Islet precursor cell (in vitro differentiated cells): ENCODE results near the gene SPOCK2.
A peak's percentile ranks its signal among the peaks of the same experiment; 100 is the strongest.
"Not testable (repeated sequence)": the region's sequence is repeated elsewhere in the genome, so short reads cannot be mapped to it uniquely, and the experiment has no call there.

Source experiments
- DNase-seq: peaks from one replicate; pipeline ENCODE4 v3.0.0-alpha.2; 2018

The SPOCK2 gene, protein sequence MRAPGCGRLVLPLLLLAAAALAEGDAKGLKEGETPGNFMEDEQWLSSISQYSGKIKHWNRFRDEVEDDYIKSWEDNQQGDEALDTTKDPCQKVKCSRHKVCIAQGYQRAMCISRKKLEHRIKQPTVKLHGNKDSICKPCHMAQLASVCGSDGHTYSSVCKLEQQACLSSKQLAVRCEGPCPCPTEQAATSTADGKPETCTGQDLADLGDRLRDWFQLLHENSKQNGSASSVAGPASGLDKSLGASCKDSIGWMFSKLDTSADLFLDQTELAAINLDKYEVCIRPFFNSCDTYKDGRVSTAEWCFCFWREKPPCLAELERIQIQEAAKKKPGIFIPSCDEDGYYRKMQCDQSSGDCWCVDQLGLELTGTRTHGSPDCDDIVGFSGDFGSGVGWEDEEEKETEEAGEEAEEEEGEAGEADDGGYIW

DNA sequence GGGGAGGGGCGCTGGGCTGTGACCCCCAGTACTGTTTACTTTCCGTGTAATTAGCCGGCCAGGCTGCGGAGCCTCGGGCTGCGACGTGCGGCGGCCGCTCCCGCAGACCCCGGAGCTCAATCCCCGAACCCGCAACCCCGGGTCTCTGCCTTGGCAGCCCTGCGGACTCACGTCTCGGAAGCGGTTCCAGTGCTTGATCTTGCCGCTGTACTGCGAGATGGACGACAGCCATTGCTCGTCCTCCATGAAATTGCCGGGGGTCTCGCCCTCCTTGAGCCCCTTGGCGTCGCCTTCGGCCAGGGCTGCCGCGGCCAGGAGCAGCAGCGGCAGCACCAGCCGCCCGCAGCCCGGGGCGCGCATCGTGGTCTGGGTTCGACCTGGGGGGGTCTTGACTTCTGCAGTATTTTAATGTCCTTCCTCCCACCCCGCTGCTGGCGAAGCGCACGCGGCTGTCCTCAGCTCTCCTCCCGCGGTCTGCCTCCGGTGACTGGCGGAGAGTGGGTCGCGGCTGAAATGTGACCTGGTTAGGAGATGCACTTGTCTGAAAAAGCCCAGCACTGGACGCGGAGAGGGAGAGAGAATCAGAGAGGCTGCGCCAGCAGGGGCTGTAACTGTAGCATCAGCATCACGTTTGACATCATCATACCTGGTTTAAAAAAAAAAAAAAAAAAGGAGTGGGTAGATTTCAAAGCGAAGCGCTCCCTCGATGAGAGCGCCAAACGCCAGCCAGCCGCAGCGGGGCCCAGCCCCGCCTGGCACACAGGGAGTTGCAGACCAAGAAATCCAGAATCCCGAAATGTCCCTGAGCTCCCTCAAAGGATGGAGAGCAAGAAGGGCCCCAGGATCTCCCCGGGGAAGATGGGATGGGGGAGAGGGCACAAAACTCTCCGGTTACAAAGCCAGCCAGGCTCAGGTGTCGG lies at the start of gene SPOCK2:
SPOCK2 (minus strand) TSS at position 583 of the 920 bp plus-strand sequence; CDS start at position 360, 223 bp downstream.
- DNase-seq: peak; percentile 67

DNA sequence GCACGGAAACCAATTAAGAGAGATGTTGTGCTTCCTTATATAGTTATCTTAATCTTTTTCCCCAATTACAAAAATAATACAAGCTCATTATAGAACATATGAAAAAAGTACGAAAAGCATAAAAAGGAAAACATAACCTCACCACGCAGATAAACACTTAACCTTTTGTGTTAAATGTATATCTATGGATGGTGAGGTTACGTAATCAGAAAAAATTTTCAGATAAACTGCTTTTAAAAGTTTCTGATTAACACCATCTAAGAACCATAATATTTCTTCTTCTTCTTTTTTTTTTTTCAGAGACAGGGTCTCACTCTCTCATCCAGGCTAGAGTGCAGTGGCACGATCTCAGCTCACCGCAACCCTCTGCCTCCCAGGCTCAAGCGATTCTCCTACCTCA lies 49.2 kb upstream of the SPOCK2 start:
- no peak for DNase-seq

DNA sequence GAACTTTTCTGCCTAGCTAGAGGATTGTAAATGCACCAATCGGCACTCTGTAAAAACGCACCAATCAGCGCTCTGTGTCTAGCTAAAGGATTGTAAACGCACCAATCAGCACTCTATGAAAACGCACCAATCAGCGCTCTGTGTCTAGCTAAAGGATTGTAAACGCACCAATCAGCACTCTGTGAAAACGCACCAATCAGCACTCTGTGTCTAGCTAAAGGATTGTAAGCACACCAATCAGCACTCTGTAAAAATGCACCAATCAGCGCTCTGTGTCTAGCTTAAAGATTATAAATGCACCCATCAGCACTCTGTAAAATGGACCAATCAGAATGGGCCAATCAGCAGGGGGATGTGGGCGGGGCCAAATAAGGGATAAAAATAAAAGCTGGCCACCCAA lies 47.9 kb upstream of the SPOCK2 start:
- DNase-seq: not testable (repeated sequence)

GRCh38 chr10:72134785-72135767 lies 46.7 kb upstream of the SPOCK2 start:
- no peak for DNase-seq

DNA sequence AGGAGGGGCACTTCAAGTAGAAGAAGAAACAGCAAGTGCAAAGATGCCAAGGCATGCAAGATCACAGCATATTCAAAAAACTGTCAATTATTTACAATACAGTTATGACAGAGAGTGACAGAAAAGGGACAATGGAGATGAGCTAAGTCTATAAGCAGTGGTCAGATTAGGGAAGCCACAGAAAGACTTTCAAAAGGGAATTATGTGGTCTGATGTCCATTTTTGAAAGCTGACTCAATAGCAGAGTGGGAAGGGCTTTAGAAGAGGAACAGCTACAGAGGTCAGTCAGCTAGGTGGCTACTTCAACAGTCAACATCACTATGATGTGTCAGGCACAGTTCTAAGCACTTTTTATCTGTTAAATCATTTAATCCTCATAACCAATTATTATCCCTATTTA lies 45.2 kb upstream of the SPOCK2 start:
- no peak for DNase-seq

- no peak for DNase-seq
These were observed 44.5 kb upstream of the SPOCK2 start for GRCh38 chr10:72132854-72133253.

- no peak for DNase-seq
These were observed 39.2 kb upstream of the SPOCK2 start for GRCh38 chr10:72127571-72127970.

- no peak for DNase-seq
These were observed 38.5 kb upstream of the SPOCK2 start for GRCh38 chr10:72126872-72127232.

- no peak for DNase-seq
These were observed 38.0 kb upstream of the SPOCK2 start for GRCh38 chr10:72126184-72126871.

GRCh38 chr10:72124989-72125388 lies 36.6 kb upstream of the SPOCK2 start:
- DNase-seq: no peak

- DNase-seq: no peak
These were observed 36.0 kb upstream of the SPOCK2 start for GRCh38 chr10:72124381-72124780.

DNA sequence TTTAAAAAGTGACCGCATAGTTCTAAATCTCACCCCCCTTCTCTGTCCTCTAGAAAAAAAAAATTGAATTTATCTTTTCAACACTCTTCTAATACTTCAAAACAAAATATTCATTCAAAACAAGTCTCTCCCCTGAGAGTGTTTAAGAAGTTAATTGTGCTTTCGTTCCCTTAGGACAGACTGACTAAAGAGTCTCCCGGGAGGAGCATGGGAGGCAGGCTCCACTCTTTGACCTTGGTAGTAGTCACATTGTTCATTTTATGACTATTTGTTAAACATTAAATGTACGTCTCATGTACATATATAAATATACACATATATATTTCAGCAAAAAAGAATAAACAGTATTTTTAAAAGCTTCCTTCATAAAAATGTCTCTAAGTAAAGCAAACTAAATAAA lies 35.3 kb upstream of the SPOCK2 start:
- DNase-seq: no peak

GRCh38 chr10:72122221-72122620 lies 33.9 kb upstream of the SPOCK2 start:
- DNase-seq: no peak

- no peak for DNase-seq
These were observed 33.0 kb upstream of the SPOCK2 start for GRCh38 chr10:72121389-72121788.

DNA sequence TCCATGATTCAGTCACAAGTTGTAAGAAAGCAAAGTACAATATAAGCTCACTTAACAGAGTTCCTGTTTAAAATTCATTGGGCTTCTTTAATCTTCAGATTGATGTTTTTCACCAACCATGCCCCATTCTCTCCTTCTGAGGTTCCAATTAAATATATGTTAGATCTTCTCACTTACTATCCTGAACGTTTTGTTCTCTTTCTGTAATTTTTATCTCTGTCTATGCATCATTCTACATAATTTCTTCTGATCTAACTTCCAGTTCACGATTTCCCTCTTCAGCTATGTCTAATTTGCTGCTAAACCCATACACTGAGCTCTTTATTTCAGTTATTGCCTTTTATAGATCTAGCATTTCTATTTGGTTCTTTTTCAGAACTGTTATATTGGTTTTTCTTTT lies 28.0 kb upstream of the SPOCK2 start:
- no peak for DNase-seq

GRCh38 chr10:72114706-72115450 lies 26.5 kb upstream of the SPOCK2 start:
- no peak for DNase-seq

GRCh38 chr10:72110673-72111401 lies 22.5 kb upstream of the SPOCK2 start:
- DNase-seq: no peak

DNA sequence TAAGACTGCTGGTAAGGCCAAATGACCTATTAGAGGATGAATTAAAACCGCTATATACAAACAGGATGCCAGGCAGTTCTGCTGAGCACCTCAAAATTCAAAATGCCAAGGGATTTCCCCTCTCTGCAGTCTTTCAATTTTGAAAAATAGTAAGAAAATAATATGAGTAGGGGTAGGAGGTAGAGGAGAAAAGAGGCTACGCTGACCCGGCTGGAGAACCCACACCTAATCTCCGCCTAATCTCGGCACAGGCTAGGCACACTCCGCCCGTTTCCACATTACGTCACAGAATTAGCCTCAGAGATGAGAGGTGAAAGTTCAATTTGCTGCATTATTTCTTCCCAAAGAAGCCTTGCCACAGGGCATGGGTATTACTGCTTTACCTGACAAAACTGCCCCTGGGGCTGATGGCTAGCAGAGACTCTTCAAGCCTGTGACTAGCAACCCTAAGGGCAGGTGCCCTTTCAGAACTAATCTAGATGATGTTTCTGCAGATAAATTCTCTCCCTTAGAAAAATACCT lies 21.3 kb upstream of the SPOCK2 start:
- DNase-seq: peak; percentile 72

DNA sequence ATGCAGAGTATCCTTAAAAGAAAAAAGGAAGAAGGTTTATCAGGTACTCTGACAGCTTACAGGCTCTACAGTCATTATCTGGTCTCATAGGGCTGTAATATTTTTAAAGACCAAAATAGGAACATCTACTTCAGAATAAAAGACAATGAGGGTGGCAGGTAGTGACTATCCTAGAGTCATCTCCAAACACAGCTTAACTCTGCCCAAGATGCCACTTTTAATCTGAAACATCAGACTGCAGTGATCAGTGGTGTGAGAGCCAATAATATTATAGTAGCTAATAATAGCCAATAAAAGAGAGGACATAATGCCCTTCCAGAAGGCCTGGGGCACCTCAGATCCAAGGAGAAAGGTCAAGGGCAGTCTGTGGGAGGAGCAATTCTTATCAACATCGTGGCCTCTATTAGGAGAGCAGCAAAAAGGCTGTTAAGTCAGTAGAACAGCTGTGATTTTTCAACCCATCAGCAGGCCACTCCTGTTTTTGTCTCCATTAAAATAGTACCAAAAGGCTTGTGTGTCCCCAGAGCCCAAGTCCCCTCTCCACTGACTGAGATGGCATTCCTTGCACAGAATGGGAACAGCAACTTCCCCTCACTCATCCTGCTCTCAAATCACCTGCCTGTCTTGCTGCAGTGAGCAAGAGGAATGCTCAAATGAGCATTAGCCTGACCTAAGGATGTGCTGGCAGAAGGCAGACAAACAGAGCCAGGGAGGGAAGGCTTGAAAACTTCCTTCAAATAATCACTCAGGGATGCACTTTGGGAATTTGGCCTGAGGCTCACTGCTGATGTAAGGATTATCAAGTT lies 20.7 kb upstream of the SPOCK2 start:
- DNase-seq: peak; percentile 90
